Measurements from ENCODE around the gene THRB. TPM values are rescaled to one million over a fixed set of nuclear protein-coding genes. Genes with fewer than 3 reads are reported as not detected.

The THRB gene
- total RNA-seq, 1 donor from 2014 or later: 4.7 TPM

GRCh38 chr3:24259901-24260512 lies 234.6 kb downstream of the THRB start:
- no peak for ATAC-seq

GRCh38 chr3:24258727-24259600 lies 235.7 kb downstream of the THRB start:
- ATAC-seq: no peak

GRCh38 chr3:24258260-24258659 lies 236.4 kb downstream of the THRB start:
- ATAC-seq: no peak

DNA sequence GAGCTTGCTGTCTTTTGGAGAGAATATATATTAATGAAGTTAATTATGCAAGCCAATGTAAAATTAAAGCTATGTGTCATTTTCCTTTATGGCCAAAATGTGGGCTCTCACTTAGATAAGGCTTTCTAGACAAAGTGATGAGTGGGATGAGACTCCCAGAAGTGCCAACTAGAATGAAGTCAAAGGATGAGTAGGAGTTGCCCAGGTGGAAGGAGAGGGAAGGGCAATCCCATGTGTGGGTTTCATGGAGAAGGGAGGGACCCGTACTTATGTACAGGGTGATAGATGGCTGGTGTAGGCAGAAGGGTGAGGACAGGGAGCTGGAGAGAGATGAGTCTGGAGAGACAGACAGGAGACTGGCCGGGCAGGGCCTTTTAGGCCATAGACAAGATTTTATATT lies 239.2 kb downstream of the THRB start:
- no peak for ATAC-seq

DNA sequence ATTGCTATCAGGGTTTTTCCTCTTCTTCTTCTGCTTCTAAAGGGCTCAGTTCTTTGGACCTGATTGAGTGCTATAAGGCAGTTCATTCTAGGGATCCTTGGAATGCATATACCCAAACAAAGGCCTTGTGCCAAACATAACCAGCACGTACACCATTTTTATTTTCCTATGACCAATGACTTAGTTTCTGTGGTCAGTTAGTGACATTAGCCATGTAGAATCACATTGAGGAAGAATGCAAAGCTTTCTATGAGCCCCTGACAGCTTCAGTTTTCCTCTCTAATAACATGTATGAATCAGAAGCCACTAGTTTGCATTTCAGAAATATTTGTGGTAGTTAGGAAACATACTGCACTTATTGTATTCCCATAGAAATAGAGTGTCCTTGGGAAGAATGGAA lies 240.0 kb downstream of the THRB start:
- no peak for ATAC-seq

DNA sequence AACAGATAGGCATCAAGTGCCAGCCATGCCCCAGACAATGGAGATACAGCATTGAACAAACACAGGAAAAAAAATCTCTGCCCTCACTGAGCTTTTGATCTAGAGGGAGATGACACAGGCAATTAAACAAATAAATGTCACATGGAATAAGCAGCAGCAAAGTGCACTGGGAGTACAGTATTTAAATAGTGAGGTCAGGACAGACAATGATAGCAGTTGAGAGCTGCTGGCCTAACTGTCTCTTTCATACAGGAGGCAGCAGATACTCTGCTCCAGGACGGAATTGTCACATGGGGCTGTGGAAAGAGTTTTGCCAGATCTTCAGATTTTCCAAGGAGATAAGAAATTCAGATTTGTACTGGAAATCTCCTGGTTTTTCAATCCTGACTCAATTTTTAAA lies 241.3 kb downstream of the THRB start:
- no peak for ATAC-seq

- ATAC-seq: peak; percentile 56
Observed at GRCh38 chr3:24249523-24249922, 245.1 kb downstream of the THRB start.

DNA sequence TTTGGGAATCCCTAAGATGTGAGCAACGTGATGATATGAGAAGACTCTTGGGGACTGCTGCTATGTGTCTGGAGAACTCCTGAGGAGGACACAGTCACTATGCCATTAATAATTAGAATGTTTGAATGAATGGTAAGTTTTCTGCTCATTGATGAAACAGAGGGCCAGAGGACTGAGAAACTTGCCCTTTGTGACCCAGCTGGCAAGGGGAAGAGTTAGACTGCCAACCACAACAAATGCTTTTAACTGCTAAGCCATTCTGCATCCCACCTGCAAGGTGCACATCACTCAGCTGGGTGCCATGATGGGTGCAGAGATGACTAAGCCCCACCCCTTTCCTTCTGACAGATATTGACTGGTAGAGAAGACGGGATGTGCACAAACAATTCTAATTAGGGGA lies 249.6 kb downstream of the THRB start:
- no peak for ATAC-seq

- ATAC-seq: no peak
Observed at GRCh38 chr3:24244491-24244890, 250.2 kb downstream of the THRB start.

DNA sequence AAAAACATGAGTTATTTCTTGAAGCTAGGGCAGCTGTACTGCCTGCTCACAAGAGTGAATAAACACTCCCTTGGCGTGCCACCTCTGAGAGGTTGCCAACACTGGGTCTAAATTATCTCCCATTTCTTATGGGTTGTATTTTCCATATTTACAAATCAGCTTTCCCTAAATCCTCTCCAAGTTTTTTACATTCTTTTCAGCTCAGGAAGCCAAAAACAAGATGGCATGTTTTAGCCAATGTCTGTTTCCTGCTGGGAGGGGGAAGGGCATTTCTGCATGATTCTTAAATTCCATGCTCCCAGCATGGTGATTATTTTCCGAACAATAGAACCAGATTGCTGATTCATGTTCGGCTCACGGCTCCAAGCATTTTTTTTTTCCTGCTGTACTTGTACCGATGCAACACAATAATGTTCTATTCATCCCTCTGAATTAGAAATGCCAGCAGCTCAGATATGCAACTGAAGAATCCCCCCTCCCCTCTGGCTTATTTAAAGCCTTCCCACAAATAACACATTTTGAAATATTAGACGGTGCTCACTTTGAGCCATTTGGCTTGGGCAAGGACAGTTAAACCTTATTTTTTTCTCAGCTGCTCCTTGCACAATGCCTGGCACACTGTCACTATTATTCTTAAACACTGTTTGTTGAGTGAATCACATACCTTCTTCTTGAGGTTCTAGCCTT lies 252.5 kb downstream of the THRB start:
- peak; percentile 70 for ATAC-seq

- no peak for ATAC-seq
Observed at GRCh38 chr3:24240306-24240705, 254.3 kb downstream of the THRB start.

GRCh38 chr3:24237971-24238706 lies 256.5 kb downstream of the THRB start:
- ATAC-seq: peak; percentile 82

- no peak for ATAC-seq
Observed at GRCh38 chr3:24235121-24235520, 259.5 kb downstream of the THRB start.

DNA sequence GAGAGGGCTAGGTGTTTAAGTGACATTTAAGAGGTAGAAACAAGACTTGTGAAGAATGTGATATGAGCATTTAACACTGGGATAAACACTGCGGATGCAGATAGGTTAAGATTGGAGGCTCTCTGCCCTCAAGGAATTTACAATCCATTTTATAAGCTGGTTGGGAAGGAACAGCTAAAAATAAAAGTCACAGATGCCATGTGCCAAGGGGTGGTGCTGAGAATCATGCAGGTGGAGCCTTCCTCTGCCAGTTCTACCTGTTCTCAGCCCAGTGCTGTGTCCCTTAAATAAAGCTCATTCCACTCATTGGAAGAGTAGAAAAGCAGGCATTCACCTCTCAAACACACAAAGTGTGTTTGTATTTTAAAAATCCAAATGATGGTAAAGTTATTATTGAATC lies 261.9 kb downstream of the THRB start:
- ATAC-seq: peak; percentile 50

- no peak for ATAC-seq
Observed at GRCh38 chr3:24229468-24230221, 265.0 kb downstream of the THRB start.

GRCh38 chr3:24227635-24228034 lies 267.0 kb downstream of the THRB start:
- no peak for ATAC-seq

DNA sequence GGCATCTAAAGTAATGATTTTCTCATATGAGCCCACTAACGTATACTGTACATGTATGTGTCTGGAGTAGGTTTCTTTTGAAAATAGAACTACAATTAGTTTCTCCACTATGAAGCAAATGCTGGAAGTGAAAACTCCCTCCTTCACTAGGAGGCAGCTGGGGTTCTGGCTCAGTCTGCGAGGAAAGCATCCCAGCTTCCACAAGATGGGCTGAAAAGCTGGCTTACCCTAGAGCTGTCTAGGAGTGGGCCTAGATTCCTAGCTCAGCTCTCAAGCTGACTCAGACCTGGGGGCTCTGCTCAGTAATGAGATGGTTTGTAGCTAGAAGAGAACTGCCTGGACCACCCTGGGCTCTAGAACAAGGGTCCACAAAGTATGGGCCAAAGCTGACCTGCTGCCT lies 268.3 kb downstream of the THRB start:
- no peak for ATAC-seq

DNA sequence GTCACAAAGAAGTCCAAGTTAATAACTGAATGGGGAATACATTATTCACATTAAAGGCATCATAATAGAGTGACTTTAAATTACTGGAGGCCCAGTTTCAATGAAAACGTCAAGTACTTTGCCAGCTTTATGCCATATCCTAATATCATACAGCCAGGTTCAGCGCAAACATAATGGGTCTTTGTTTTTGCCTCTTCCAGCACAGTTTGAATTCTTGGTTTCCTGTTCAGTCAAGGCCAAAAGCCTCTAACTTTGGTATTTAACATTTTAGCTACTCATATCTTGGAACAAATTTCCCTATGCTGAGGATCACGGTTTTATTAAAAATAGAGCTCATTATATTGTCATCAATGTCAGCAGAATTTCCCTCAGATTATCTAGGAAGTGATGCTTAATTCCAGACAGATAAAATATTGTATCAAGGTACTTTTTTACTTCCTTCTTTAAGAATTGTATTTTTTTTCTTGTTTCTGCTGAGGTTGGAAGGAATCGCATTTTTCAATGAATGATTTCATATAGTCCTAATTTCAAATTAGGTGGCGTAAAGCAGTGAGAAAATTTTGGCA lies 269.2 kb downstream of the THRB start:
- ATAC-seq: no peak

DNA sequence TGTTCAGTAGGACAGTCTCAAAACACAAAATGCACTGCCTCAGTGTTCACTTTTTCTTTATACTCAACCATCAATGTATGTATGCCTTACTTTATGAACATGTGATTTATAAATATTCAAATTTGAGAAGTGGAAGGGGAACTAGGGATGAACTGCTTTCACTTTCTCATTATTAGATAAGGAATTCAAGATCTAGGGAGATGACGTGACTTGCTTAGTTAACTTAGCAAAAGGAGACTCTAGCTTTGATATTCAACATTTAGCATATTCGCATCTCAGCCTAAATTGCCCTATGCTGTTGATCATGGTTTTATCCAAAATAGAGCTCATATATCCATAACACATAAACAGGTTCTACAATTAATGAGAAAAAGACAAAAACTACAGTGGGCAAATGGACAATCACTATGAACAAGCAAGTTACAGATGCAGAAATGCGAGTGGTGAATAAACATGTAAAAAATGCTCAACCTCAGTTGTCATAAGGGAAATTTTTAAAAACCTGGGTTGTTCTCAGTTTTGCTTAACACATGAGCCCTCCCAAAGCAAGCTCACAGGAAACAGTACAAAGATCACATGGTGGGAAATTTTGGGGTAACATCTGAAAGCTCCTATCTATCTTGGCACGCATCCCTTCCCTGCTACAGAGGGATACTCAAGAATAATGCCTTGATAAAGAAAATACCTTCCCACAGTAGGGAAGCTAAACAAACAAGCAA lies 269.8 kb downstream of the THRB start:
- ATAC-seq: no peak

- no peak for ATAC-seq
Observed at GRCh38 chr3:24222165-24222805, 272.4 kb downstream of the THRB start.

Measured in esophagus mucosa (tissue), 1 donor.